GM12875 (cell line): ENCODE results near the gene TUBA4B.

Experiments used
- H3K4me3 ChIP-seq: one replicate; pipeline ENCODE4 v1.5.1; 2011; ENCODE audit warnings: low read depth, low read length, control low read depth
- CTCF ChIP-seq: IDR thresholded peaks from 2 replicates; pipeline ENCODE4 v1.5.1; 2011; ENCODE audit warnings: low read depth, mild to moderate bottlenecking, control low read depth, inconsistent platforms, low read length, moderate library complexity, borderline replicate concordance; ENCODE audit not compliant: insufficient read depth

TUBA4B gene

DNA sequence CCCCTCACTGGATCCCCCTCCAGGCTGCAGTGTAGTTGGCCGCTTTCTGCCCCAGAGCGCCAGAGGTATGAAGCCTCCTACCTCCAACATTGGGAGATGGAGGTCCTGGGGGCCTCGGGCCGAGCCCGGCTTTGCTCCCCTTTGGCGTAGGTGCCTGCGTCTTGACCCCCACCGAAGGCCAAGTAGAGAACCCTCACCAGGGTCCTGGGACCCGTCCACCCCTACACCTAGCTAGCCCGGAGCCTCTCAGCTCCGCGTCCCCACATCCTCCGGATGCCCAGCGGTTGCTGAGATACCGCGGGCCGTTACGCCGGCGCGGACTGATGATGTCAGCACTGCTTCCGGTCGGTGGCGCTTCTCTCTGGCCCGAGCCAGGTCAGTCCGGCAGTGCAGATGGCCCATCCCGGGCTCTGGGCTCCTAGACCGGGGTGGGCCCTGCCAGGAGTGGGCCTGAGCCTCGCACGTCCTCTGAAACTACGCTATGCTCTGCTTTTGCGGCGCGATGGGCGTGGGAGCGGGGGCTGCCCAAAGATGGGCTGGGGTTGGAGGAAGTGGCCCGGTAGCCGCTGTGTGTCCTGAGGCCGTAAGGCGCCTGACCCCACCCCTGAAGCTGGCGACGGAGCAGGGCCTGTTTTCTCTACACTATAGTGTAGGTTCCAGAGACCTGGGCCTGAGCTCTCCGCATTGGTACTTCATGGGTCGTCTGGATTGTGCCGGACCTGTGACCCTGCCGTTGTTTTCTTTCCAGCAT lies 7.7 kb upstream of the TUBA4B start, which contains the start of the genes GLB1L and STK16:
Gene GLB1L, minus strand, starts transcription at position 297 of the 751 bp plus-strand sequence. CDS start 1,871 bp downstream, outside the sequence.
Gene STK16, plus strand, starts transcription at position 332 of the 751 bp plus-strand sequence. CDS start 521 bp downstream, outside the sequence.
- H3K4me3 ChIP-seq: peak within 1 kb of the TSS; percentile 54
- TF ChIP-seq CTCF: no peak

DNA sequence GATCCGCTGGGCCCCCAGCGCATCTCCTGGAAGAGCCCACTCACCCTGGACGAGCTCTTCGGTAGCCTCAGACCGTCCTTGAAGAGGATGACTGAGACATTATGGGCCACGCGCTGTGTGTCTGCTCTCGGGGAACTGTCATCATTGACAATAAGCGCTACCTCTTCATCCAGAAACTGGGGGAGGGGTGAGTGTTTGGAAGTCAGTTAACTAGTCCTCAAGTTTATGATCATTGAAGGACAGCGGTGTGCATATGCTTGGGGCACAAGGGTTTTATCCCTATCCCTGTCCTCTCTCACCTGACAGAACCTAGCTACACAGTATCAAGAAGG lies 7.2 kb upstream of the TUBA4B start:
- no peak for TF ChIP-seq CTCF
- H3K4me3 ChIP-seq: peak overlapping the region; percentile 54

- TF ChIP-seq CTCF: no peak
- no peak overlapping the region for H3K4me3 ChIP-seq
Measured at GRCh38 chr2:219246559-219246958, 6.5 kb upstream of the TUBA4B start.

- no peak for TF ChIP-seq CTCF
- no peak overlapping the region for H3K4me3 ChIP-seq
Measured at GRCh38 chr2:219247678-219248642, 5.1 kb upstream of the TUBA4B start.

- no peak overlapping the region for H3K4me3 ChIP-seq
- no peak for TF ChIP-seq CTCF
Measured at GRCh38 chr2:219248845-219249202, 4.2 kb upstream of the TUBA4B start.

DNA sequence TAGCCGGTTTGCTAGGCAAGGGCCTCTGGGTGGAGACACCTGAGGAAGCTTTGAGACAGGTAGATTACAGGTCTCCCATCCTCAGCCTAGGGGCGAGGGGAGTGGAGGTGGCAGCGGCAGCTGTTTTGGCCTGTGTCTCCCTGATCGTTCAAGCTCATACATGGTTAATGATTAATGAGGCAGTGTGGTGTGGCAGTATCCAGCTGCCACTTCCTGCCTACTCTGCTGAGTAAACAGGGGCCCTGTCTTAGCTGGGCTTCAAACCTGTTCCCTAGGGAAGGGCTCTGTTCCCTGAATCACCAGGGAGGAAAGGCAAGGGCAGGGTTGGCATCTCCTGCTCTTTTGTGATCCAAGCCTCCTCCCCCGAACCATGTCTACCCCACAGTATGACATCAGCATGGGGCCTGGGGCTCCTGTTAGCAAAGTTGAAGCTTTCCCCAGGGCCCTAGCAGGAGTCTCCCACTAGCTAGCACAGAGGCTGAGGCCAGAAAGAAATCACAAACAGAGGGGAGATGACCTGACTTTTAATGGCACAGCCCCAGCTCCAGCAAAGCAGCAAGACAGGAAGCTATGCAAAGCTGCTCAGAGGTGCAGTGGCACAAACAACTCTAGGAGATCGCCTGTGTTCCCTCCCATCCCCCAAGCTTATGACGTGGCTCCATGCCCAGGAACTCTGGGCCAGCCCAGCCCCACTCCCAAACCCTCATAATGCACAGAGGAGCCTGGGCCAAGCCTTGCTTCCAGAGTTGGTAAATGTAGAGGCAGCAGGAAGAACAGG lies 3.7 kb upstream of the TUBA4B start:
- H3K4me3 ChIP-seq: no peak overlapping the region
- no peak for TF ChIP-seq CTCF
